HG03442 (cell line): ENCODE measurements around the gene RNF133.

Experiments used
- ATAC-seq: cut with Tn5 transposase; IDR thresholded peaks from one replicate; pipeline ENCODE4 v1.9.1; 2021; ENCODE audit warnings: mild to moderate bottlenecking, moderate library complexity; ENCODE audit not compliant: unreplicated experiment

RNF133 gene

GRCh38 chr7:122699017-122699416 lies at the start of gene RNF133:
Gene RNF133, minus strand, starts transcription at chr7:122699117. Its CDS starts 199 bp downstream, at chr7:122698918.
- ATAC-seq, result no peak

GRCh38 chr7:122748195-122748594 lies 49.3 kb upstream of the RNF133 start:
- no peak for ATAC-seq

GRCh38 chr7:122746948-122747347 lies 48.0 kb upstream of the RNF133 start:
- no peak for ATAC-seq

GRCh38 chr7:122743211-122743610 lies 44.3 kb upstream of the RNF133 start:
- no peak for ATAC-seq

GRCh38 chr7:122738947-122739346 lies 40.0 kb upstream of the RNF133 start:
- ATAC-seq, result no peak

- ATAC-seq, result no peak
Measured at GRCh38 chr7:122736183-122736582, 37.3 kb upstream of the RNF133 start.

GRCh38 chr7:122727759-122728158 lies 28.8 kb upstream of the RNF133 start:
- ATAC-seq, result no peak

GRCh38 chr7:122727354-122727753 lies 28.4 kb upstream of the RNF133 start:
- no peak for ATAC-seq

- no peak for ATAC-seq
Measured at GRCh38 chr7:122726881-122727280, 28.0 kb upstream of the RNF133 start.

- ATAC-seq, result no peak
Measured at GRCh38 chr7:122724366-122724765, 25.4 kb upstream of the RNF133 start.

GRCh38 chr7:122719010-122719578 lies 20.2 kb upstream of the RNF133 start:
- no peak for ATAC-seq

- no peak for ATAC-seq
Measured at GRCh38 chr7:122717356-122718089, 18.6 kb upstream of the RNF133 start.

- ATAC-seq, result no peak
Measured at GRCh38 chr7:122715183-122715582, 16.3 kb upstream of the RNF133 start.

GRCh38 chr7:122710916-122711315 lies 12.0 kb upstream of the RNF133 start:
- ATAC-seq, result no peak

- no peak for ATAC-seq
Measured at GRCh38 chr7:122709930-122710646, 11.2 kb upstream of the RNF133 start.

- ATAC-seq, result no peak
Measured at GRCh38 chr7:122706836-122707235, 7.9 kb upstream of the RNF133 start.

- ATAC-seq, result no peak
Measured at GRCh38 chr7:122702872-122703510, 4.1 kb upstream of the RNF133 start, which contains the start of gene RNF148. Gene RNF148, minus strand, starts transcription at chr7:122702922. Its CDS starts 172 bp downstream, at chr7:122702750.

GRCh38 chr7:122695816-122696215 lies 3.1 kb downstream of the RNF133 start:
- ATAC-seq, result no peak

- no peak for ATAC-seq
Measured at GRCh38 chr7:122694697-122695096, 4.2 kb downstream of the RNF133 start.

GRCh38 chr7:122692769-122693309 lies 6.1 kb downstream of the RNF133 start:
- ATAC-seq, result no peak

GRCh38 chr7:122691569-122692235 lies 7.2 kb downstream of the RNF133 start:
- no peak for ATAC-seq
